Spleen (tissue), 11 donors: ENCODE results near the gene PTRHD1. TPM values are rescaled to one million over a fixed set of nuclear protein-coding genes. Genes with fewer than 3 reads are reported as not detected.

Experiments used
- DNase-seq: peaks from one replicate; pipeline ENCODE4 v3.0.0-alpha.2; 2020
- H3K27ac ChIP-seq, 8 donors: fragments of 200-600 bp; sonication (generic) in 7 of 8; 1 replicate in 4 of 8; 2 replicates in 4 of 8; pipeline versions ENCODE4 v1.5.0 to v1.8.0; 2016 to 2021; ENCODE audit warnings: inconsistent platforms in 4 of 8, mild to moderate bottlenecking in 4 of 8, moderate library complexity in 1 of 8
- H3K27me3 ChIP-seq, 7 donors: fragments of 200-600 bp; sonication (generic) in 6 of 7; replicated peaks in 1 of 7; 1 replicate in 4 of 7; 2 replicates in 3 of 7; pipeline versions ENCODE4 v1.5.0 to v1.8.0; 2016 to 2021; ENCODE audit warnings: inconsistent platforms in 3 of 7, mild to moderate bottlenecking in 1 of 7
- H3K36me3 ChIP-seq, 6 donors: fragments of 200-600 bp; sonication (generic) in 5 of 6; 1 replicate in 4 of 6; 2 replicates in 2 of 6; pipeline versions ENCODE4 v1.5.0 to v1.8.0; 2016 to 2021; ENCODE audit warnings: inconsistent platforms in 2 of 6
- H3K4me1 ChIP-seq, 6 donors: fragments of 200-600 bp; sonication (generic) in 5 of 6; 1 replicate in 3 of 6; 2 replicates in 3 of 6; pipeline versions ENCODE4 v1.5.0 to v1.8.0; 2016 to 2021; ENCODE audit warnings: inconsistent platforms in 3 of 6
- H3K4me3 ChIP-seq, 8 donors: fragments of 200-600 bp; sonication (generic) in 7 of 8; 1 replicate in 4 of 8; 2 replicates in 4 of 8; pipeline versions ENCODE4 v1.5.0 to v1.8.0; 2016 to 2021; ENCODE audit warnings: inconsistent platforms in 4 of 8, mild to moderate bottlenecking in 4 of 8, moderate library complexity in 2 of 8
- H3K9me3 ChIP-seq, 8 donors: fragments of 200-600 bp; sonication (generic) in 7 of 8; 1 replicate in 4 of 8; 2 replicates in 4 of 8; pipeline versions ENCODE4 v1.5.0 to v1.8.0; 2016 to 2021; ENCODE audit warnings: inconsistent platforms in 4 of 8
- POLR2A ChIP-seq, 3 donors: fragments of 450-650 bp; IDR thresholded peaks; one replicate each; pipeline ENCODE4 v1.5.1; 2017; ENCODE audit warnings: antibody characterized with exemption in 3 of 3, mild to moderate bottlenecking in 1 of 3
- POLR2AphosphoS5 ChIP-seq, 3 donors: sonication (generic); formaldehyde crosslinking; IDR thresholded peaks; one replicate each; pipeline ENCODE4 v1.5.1; 2017; ENCODE audit warnings: antibody characterized with exemption in 3 of 3
- WGBS, 5 donors: extraction: QIAGEN DNeasy Blood & Tissue Kit in 3 of 5; methylation state at CpG; one replicate each; pipeline versions ENCODE4 v1.1.5 to v1.1.7; 2013 to 2018; 5-methylcytosine and 5-hydroxymethylcytosine counted together
- intact Hi-C: fragments of 100-400 bp; cut with DNase I; formaldehyde crosslinking; loops from one replicate; pipeline ENCODE4 v1.15.0; 2023; ENCODE audit warnings: low total_unique reads
- polyA plus RNA-seq, 3 donors: library from polyadenylated mRNA; stranded (reverse); fragments of 200-250 nt; gene quantifications; one replicate each; pipeline ENCODE4 v1.2.1, GENCODE V29; 2013
- total RNA-seq, 7 donors: library from RNA; depleted of rRNA in 3 of 7; stranded (reverse); fragments of >200 nt in 3 of 7; fragmentation: NEBNext Ultra II Directional in 4 of 7; extraction: Animal tissue kit (Norgen Biotek cat#: 25700) in 4 of 7; gene quantifications; one replicate each; pipeline versions ENCODE4 v1.1.0 to v1.2.1, GENCODE V29; 2016 to 2021
- TF ChIP-seq, protein P1 (sequence below), 11 experiments: fragments of 200-600 bp in 7 of 11; fragments of 450-650 bp in 4 of 11; sonication (generic) in 4 of 11; IDR thresholded peaks in 8 of 11; conservative IDR thresholded peaks in 3 of 11; 1 replicate in 7 of 11; 2 replicates in 4 of 11; pipeline versions ENCODE4 v1.4.0 to v1.8.0; 2016 to 2021; ENCODE audit warnings: antibody characterized with exemption in 11 of 11, inconsistent platforms in 4 of 11, mild to moderate bottlenecking in 1 of 11
- donor health status: healthy with polysubstance abuse.
- donor health status: DM: no; HTN: no; CAD: no; lungs with moderate emphysema.
- donor health status: DM: no; HTN: no; CAD: no.
- donor health status: Bipolar disorder and iron deficiency.
- donor health status: healthy.
- donor health status: DM: no; HTN: no; CAD: no.
- donor health status: DM: yes; HTN: yes; CAD: no.

PTRHD1 gene
- total and polyA plus RNA-seq, 10 donors, result 11.0 to 42.0 (median 23.9) TPM

DNA sequence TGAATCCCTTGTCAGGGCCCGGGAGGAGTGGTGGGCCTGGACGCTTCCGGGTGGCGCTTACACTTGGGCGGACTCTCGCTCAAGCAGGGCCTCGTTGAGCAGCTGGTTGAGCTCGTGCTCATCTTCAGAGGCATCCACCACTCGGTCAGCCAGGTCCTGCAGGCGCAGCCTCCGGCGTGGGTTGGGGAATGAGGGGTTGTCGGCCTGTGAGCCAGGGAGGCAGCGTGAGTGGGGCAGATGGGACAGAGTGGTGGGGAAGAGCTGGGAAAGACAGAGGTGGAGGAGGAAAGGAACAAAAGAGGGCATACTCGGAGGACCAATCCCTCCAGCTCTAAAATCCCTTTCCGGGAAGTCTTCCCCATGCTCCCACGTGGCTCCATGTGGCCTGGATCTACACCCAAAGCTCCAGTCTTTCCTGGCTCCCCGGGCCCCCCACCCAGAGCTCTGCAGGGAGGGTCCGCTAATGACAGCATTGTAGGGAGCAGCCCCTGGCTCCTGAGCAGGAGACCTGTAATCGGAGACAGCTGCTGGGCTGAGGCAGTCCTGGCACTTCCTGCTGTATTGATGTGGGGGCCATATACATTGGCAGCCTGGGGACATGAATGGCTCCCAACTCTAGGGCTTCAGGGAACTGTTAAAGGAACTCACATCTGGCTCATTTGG lies 41.7 kb upstream of the PTRHD1 start:
- WGBS, 5 donors, result 92 to 97% (median 95%) methylated on average over 20 of the region's 20 CpGs
- Histone ChIP-seq H3K4me1 (no peaks in the 10 kb centered on the region), H3K27me3 (no peaks in the 10 kb centered on the region), H3K9me3 (no peaks in the 10 kb centered on the region), H3K36me3 (peaks cover 0 to 94% (median 24%) of the 10 kb centered on the region in 6 donors), H3K4me3 (no peak overlapping the region), H3K27ac (no peak overlapping the region)
- DNase-seq, result peak; percentile 66
- TF ChIP-seq, protein P1, sequence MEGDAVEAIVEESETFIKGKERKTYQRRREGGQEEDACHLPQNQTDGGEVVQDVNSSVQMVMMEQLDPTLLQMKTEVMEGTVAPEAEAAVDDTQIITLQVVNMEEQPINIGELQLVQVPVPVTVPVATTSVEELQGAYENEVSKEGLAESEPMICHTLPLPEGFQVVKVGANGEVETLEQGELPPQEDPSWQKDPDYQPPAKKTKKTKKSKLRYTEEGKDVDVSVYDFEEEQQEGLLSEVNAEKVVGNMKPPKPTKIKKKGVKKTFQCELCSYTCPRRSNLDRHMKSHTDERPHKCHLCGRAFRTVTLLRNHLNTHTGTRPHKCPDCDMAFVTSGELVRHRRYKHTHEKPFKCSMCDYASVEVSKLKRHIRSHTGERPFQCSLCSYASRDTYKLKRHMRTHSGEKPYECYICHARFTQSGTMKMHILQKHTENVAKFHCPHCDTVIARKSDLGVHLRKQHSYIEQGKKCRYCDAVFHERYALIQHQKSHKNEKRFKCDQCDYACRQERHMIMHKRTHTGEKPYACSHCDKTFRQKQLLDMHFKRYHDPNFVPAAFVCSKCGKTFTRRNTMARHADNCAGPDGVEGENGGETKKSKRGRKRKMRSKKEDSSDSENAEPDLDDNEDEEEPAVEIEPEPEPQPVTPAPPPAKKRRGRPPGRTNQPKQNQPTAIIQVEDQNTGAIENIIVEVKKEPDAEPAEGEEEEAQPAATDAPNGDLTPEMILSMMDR (IDR thresholded peaks at IDR 0.05 in 8 of 11, conservative IDR thresholded peaks at IDR 0.05 in 3 of 11), result no peak
- TF ChIP-seq POLR2AphosphoS5 (IDR thresholded peaks at IDR 0.05), result no peak
- no peak for TF ChIP-seq POLR2A (IDR thresholded peaks at IDR 0.05)
- intact Hi-C loops, result no loop called here

DNA sequence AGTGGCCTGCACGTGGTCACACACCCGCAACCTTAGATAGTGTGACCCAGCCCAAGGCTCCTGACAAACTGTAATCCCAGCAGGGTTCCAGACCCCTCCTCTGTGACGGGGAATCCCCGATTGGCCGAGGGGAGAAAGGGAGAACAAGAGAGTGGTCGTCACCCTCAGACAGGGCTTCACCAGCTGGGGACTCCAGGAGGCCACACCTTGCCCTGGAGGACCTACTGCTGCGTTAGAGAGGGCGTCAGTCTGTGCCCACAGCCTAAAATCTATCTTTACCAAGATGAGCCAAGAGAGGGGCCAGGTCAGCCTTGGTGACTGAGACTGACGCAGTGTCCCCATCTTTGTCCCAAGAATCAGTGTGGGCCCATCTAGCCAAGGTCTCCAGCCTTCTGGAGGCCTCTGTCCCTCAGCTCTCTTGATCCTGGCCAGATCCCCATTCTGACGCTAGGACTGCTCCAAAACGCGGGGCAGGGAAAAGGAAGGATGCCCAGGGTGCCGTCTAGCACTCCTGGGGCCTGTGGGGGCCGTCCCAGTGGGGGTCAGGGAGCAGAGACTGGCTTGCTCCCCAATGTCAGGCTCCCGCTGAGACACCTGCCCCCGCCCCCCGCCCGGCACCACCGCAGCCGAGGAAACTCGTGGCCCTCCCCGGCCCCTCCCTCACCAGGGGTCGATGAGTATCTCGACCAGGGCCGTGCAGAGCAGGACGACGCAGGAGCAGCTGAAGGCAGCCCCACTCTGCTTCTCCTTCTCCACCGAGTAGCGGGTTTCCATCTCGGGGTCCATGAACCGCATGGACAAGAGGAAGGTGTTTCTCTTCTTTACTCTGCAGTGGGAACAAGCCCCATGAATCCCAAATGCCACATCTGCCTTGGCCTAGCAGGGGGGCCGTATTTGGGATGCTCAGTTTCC lies 40.9 kb upstream of the PTRHD1 start:
- TF ChIP-seq POLR2AphosphoS5 (IDR thresholded peaks at IDR 0.05), result no peak
- TF ChIP-seq, protein P1 (IDR thresholded peaks at IDR 0.05 in 8 of 11, conservative IDR thresholded peaks at IDR 0.05 in 3 of 11), result no peak
- intact Hi-C loops, result no loop called here
- Histone ChIP-seq H3K4me3 (no peak overlapping the region), H3K9me3 (no peaks in the 10 kb centered on the region), H3K27ac (no peak overlapping the region), H3K4me1 (no peaks in the 10 kb centered on the region), H3K27me3 (no peaks in the 10 kb centered on the region), H3K36me3 (peaks cover 0 to 86% (median 20%) of the 10 kb centered on the region in 6 donors)
- peak; percentile 59 for DNase-seq
- 91 to 97% (median 94%) methylated on average over 24 to 32 of the region's 32 CpGs for WGBS, 5 donors

DNA sequence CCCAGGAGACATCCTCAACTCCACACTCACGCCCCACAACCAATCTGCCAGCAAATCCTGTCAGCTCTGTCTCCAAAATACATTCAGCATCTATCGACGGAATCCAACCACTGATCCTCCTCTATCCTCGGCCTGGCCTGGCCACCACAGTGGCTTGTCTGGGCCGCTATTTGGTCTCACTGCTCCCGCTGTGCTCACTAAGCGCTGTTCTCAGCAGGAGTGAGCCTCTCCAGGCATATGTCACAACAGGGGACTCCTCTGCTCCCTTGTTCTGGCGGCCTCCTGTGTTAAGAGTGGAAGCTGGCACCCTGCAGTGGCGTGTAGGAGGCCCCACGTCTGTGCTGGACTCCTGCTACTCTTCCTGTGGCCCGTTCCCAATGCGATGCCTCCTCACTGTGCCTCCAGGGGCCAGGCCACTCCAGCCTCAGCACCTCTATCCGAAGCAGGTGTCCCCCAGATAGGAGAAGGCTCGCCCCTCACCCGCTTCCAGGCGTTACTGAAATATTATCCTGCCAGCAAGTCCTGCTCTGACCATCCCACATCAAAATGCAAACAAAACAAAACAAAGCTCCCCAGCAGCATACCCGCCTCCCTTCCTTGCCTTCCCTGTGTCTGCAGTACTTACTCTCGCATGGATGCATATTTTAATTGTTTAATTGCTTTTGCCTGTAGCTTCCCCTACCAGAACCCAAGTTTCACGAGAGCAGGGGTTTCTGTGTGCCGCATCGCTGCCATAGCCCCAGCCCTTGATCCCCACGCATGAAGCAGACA lies 39.9 kb upstream of the PTRHD1 start:
- Histone ChIP-seq H3K4me3 (no peak overlapping the region), H3K27ac (no peak overlapping the region), H3K4me1 (peaks cover 0 to under 1% (median 0%) of the 10 kb centered on the region in 6 donors), H3K27me3 (no peaks in the 10 kb centered on the region), H3K9me3 (no peaks in the 10 kb centered on the region), H3K36me3 (peaks cover 0 to 76% (median 20%) of the 10 kb centered on the region in 6 donors)
- DNase-seq, result peak; percentile 45
- intact Hi-C loops, result no loop called here
- TF ChIP-seq POLR2AphosphoS5 (IDR thresholded peaks at IDR 0.05), result no peak
- whole genome bisulfite sequencing, 5 donors, result 93 to 97% (median 94%) methylated on average over 19 to 22 of the region's 22 CpGs

DNA sequence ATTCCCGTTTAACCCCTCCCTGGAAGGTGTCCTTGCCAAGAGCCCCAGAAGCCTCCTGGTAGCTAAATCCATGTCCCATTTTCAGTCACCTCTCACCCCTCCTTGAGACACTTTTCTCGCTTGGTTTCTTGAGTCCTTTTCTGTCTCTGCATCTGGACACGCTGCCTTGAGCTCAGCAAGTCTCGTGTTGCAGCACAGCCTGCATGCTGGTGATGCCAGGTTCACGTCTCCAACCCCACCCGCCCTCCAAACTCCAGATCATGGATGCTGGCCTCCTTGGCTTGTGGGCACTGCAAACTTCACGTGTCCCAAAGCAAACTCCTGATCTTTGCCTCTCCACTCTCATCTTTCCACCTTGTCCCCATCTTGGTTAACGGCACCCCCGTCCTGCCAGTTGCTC lies 39.3 kb upstream of the PTRHD1 start:
- Histone ChIP-seq H3K27me3 (no peaks in the 10 kb centered on the region), H3K4me3 (no peak overlapping the region), H3K4me1 (peaks cover 0 to 6% (median under 1%) of the 10 kb centered on the region in 6 donors), H3K36me3 (peaks cover 0 to 71% (median 20%) of the 10 kb centered on the region in 6 donors), H3K9me3 (no peaks in the 10 kb centered on the region), H3K27ac (no peak overlapping the region)
- TF ChIP-seq POLR2AphosphoS5 (IDR thresholded peaks at IDR 0.05) (no peak), POLR2A (IDR thresholded peaks at IDR 0.05) (no peak)
- TF ChIP-seq, protein P1 (IDR thresholded peaks at IDR 0.05 in 8 of 11, conservative IDR thresholded peaks at IDR 0.05 in 3 of 11), result no peak
- intact Hi-C loops, result no loop called here
- DNase-seq, result peak; percentile 47
- 75 to 91% (median 84%) methylated on average over 9 of the region's 9 CpGs for WGBS, 5 donors
